Keratinocyte (primary cell): ENCODE data around the gene SNX14. TPM values are rescaled to one million over a fixed set of nuclear protein-coding genes. Genes with fewer than 3 reads are reported as not detected.
A peak's percentile ranks its signal among the peaks of the same experiment; 100 is the strongest.

ENCODE experiments used
- DNase-seq: peaks from one replicate; pipeline ENCODE4 v3.0.0-alpha.2; 2011; ENCODE audit warnings: low read depth, missing footprints, low spot score
- FAIRE-seq: peaks from 2 replicates; lab custom pipeline; 2011; peaks lifted over from hg19 to GRCh38; lab: Jason Lieb, UNC
- H2AFZ ChIP-seq: 2 replicates; pipeline ENCODE4 v1.6.0; 2012; ENCODE audit warnings: low read length, control low read depth, inconsistent platforms; ENCODE audit not compliant: control insufficient read depth
- H3K27ac ChIP-seq: 2 replicates; pipeline ENCODE4 v1.5.1; 2011; ENCODE audit warnings: low read length; ENCODE audit not compliant: control insufficient read depth, insufficient read depth
- H3K27me3 ChIP-seq: 3 replicates; pipeline ENCODE4 v1.6.0; 2011; ENCODE audit warnings: low read length; ENCODE audit not compliant: control insufficient read depth, insufficient read depth; ENCODE audit errors: extremely low read depth
- H3K36me3 ChIP-seq, 2 experiments: 2 replicates in 1 of 2; 3 replicates in 1 of 2; pipeline ENCODE4 v1.5.1; 2011; ENCODE audit warnings: low read length in 2 of 2, mild to moderate bottlenecking in 1 of 2; ENCODE audit not compliant: control insufficient read depth in 2 of 2, insufficient read depth in 2 of 2; ENCODE audit errors: extremely low read depth in 1 of 2
- H3K4me1 ChIP-seq: 3 replicates; pipeline ENCODE4 v1.5.1; 2011; ENCODE audit warnings: low read length; ENCODE audit not compliant: control insufficient read depth, insufficient read depth; ENCODE audit errors: extremely low read depth
- H3K4me2 ChIP-seq: 3 replicates; pipeline ENCODE4 v1.6.0; 2011; ENCODE audit warnings: low read depth, low read length; ENCODE audit not compliant: control insufficient read depth, insufficient read depth; ENCODE audit errors: extremely low read depth
- H3K4me3 ChIP-seq, 3 experiments: fragments of 200-600 bp in 1 of 3; sonication (generic) in 1 of 3; 2 replicates in 2 of 3; 3 replicates in 1 of 3; pipeline ENCODE4 v1.5.1; 2011 to 2016; ENCODE audit warnings: low read length in 3 of 3, mild to moderate bottlenecking in 3 of 3, control low read depth in 2 of 3, inconsistent platforms in 1 of 3, low read depth in 1 of 3, mixed read lengths in 1 of 3, mixed run types in 1 of 3, moderate library complexity in 1 of 3; ENCODE audit not compliant: control insufficient read depth in 2 of 3, insufficient read depth in 2 of 3; ENCODE audit errors: extremely low read depth in 1 of 3
- H3K79me2 ChIP-seq: 2 replicates; pipeline ENCODE4 v1.6.0; 2012; ENCODE audit warnings: low read length; ENCODE audit not compliant: control insufficient read depth, insufficient read depth
- H3K9ac ChIP-seq: 3 replicates; pipeline ENCODE4 v1.6.0; 2011; ENCODE audit warnings: low read length; ENCODE audit not compliant: control insufficient read depth, insufficient read depth; ENCODE audit errors: extremely low read depth
- H3K9me1 ChIP-seq: 3 replicates; pipeline ENCODE4 v1.6.0; 2011; ENCODE audit warnings: low read length; ENCODE audit not compliant: control insufficient read depth, insufficient read depth; ENCODE audit errors: extremely low read depth
- H3K9me3 ChIP-seq: 2 replicates; pipeline ENCODE4 v1.5.1; 2012; ENCODE audit warnings: low read depth, low read length; ENCODE audit not compliant: control insufficient read depth
- H4K20me1 ChIP-seq: 3 replicates; pipeline ENCODE4 v1.6.0; 2011; ENCODE audit warnings: low read length; ENCODE audit not compliant: control insufficient read depth, insufficient read depth; ENCODE audit errors: extremely low read depth
- CTCF ChIP-seq, 3 experiments: IDR thresholded peaks in 1 of 3; conservative IDR thresholded peaks in 1 of 3; optimal IDR thresholded peaks in 1 of 3; 2 replicates in 2 of 3; 3 replicates in 1 of 3; pipeline versions ENCODE3 to v1.5.1; 2011; ENCODE audit warnings: low read length in 3 of 3, mild to moderate bottlenecking in 3 of 3, moderate library complexity in 2 of 3, control low read depth in 1 of 3, inconsistent platforms in 1 of 3; ENCODE audit not compliant: insufficient read depth in 2 of 3; ENCODE audit errors: extremely low read depth in 1 of 3
- EZH2 ChIP-seq: IDR thresholded peaks from one replicate; pipeline ENCODE4 v1.6.1; 2012; ENCODE audit warnings: inconsistent platforms, mild to moderate bottlenecking, low read length, moderate library complexity
- dilution Hi-C: fragments of 300-500 bp; cut with MboI; formaldehyde crosslinking; loops from one replicate; pipeline ENCODE4 v1.7.0; 2020; ENCODE audit warnings: low sequenced_read_pairs; ENCODE audit not compliant: extremely low pct_ligation_motif_present
- polyA plus RNA-seq, 5 experiments: library from polyadenylated mRNA; depleted of rRNA in 3 of 5; stranded (reverse) in 3 of 5; stranded (forward) in 1 of 5; unstranded in 1 of 5; fragments of >200 nt; gene quantifications; 1 replicate in 1 of 5; 2 replicates in 3 of 5; 3 replicates in 1 of 5; pipeline versions ENCODE4 v1.2.1 to v1.2.3, GENCODE V29; 2011 to 2012; ENCODE audit warnings: missing spikeins in 2 of 5, low read depth in 1 of 5, low replicate concordance in 1 of 5

SNX14 gene
- polyA plus RNA-seq, 1 donor (not counting 4 experiments of a cell fraction or from before 2014, with no cell fraction given), result 97.5 TPM

DNA sequence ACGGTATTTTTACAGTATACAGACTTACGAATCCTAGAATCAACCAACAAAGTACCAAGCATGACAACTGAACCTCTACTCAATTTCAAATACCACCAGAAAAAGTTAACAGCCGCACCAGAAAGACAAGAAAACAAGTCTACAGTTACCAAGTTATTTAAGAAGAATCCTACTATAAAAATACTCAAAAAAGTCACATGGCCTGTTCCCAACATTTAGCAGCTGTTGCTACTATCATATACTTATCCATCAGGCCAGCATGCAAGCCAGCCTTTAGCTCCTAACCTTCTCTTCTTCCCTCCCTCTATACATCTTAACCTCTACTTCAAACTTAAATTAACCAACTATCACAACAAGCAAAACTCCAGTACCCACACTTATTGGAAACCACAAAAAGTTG lies 47.2 kb upstream of the SNX14 start:
- peak overlapping the region; percentile 94 to 100 (median 94) for H3K4me3 ChIP-seq
- FAIRE-seq (no peak), DNase-seq (no peak)
- peak overlapping the region; percentile 88 for H3K4me2 ChIP-seq
- no peaks in the 10 kb centered on the region for H3K9me3 ChIP-seq
- dilution Hi-C loops, result loop anchor here (5.0 kb wide), 1 partner anchor 44 kb away; no protein-coding TSS in a partner anchor
- no peaks in the 10 kb centered on the region for H3K27me3 ChIP-seq
- H4K20me1 ChIP-seq, result peaks cover 19% of the 10 kb centered on the region
- H3K27ac ChIP-seq, result no peak overlapping the region
- H3K9me1 ChIP-seq, result no peaks in the 10 kb centered on the region
- H3K4me1 ChIP-seq, result peaks cover 22% of the 10 kb centered on the region
- H3K79me2 ChIP-seq, result peaks cover 70% of the 10 kb centered on the region
- H3K9ac ChIP-seq, result peak overlapping the region; percentile 100
- H3K36me3 ChIP-seq, result peaks cover 7 to 31% of the 10 kb centered on the region in 2 experiments
- no peak overlapping the region for H2AFZ ChIP-seq
- TF ChIP-seq EZH2 (no peak), CTCF (optimal IDR thresholded peaks at IDR 0.05 in 1 of 3, IDR thresholded peaks at IDR 0.05 in 1 of 3, conservative IDR thresholded peaks at IDR 0.05 in 1 of 3; ENCODE audit: extremely low read depth in 1 of 3, insufficient read depth in 2 of 3, low read length in 3 of 3) (no peak)

DNA sequence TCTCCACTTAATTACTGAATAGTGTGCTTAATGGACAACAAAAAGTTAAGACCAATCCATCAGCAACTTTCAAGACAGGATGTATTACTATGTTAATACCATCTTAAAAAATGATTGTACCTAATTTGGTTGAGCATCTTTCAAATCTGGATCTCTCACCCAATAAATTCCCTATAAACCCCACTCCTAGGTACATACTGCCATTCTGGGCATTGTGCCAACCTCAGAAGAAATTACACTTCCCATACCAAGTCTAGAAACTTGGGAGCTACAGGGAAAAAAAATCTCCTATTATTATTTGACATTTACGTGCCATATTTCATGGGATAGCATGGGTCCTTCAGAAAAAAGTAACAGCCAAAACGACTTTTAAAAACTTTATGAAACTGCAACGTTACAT lies 43.9 kb upstream of the SNX14 start:
- DNase-seq (no peak), FAIRE-seq (no peak)
- Histone ChIP-seq H3K4me2 (no peak overlapping the region), H4K20me1 (peaks cover 25% of the 10 kb centered on the region), H2AFZ (no peak overlapping the region), H3K36me3 (peaks cover 15 to 45% of the 10 kb centered on the region in 2 experiments), H3K79me2 (peaks cover 97% of the 10 kb centered on the region), H3K9me3 (no peaks in the 10 kb centered on the region), H3K27me3 (no peaks in the 10 kb centered on the region), H3K4me3 (no peak overlapping the region), H3K4me1 (peaks cover 17% of the 10 kb centered on the region), H3K9ac (no peak overlapping the region), H3K27ac (no peak overlapping the region), H3K9me1 (no peaks in the 10 kb centered on the region)
- dilution Hi-C loops, result no loop called here
- TF ChIP-seq EZH2 (no peak), CTCF (optimal IDR thresholded peaks at IDR 0.05 in 1 of 3, IDR thresholded peaks at IDR 0.05 in 1 of 3, conservative IDR thresholded peaks at IDR 0.05 in 1 of 3; ENCODE audit: extremely low read depth in 1 of 3, insufficient read depth in 2 of 3, low read length in 3 of 3) (no peak)
